HUDEP-2 (cell line): Measurements from ENCODE around the gene ZEB2.

ENCODE experiments used
- DNase-seq, 76 experiments: peaks; one replicate each; lab custom pipeline; 2025; ENCODE audit not compliant: unreplicated experiment in 76 of 76; lab: John Stamatoyannopoulos, UW

ZEB2 gene

DNA sequence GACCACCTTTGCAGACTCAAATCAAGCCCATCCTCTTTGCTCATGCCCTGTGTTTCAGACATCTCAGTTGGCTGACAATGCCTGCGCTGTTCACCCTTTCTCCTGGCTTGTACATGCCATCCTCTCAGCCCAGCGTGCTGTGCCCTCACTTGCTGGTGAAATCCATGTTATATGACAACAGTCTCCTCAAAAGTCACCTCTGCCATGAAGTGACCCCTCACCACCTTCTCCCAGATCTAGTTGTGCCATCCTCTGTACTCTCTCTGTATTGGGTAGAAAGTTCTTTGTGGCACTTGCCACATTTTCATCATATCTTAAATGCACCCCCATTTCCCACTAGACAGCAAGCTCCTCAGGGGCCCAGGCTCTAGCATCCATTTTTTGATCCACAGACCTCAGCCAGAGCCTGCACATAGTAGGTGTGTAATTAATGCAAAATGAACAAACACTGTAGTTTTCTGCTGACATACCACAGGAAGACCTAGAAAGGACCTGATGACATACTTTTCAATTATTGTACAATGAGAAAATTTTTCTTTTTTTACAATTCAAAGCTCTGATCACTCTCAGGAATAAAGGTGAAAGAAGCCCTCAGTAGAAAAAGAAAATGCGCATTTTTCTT lies 22.8 kb downstream of the ZEB2 start:
- no peak for DNase-seq

DNA sequence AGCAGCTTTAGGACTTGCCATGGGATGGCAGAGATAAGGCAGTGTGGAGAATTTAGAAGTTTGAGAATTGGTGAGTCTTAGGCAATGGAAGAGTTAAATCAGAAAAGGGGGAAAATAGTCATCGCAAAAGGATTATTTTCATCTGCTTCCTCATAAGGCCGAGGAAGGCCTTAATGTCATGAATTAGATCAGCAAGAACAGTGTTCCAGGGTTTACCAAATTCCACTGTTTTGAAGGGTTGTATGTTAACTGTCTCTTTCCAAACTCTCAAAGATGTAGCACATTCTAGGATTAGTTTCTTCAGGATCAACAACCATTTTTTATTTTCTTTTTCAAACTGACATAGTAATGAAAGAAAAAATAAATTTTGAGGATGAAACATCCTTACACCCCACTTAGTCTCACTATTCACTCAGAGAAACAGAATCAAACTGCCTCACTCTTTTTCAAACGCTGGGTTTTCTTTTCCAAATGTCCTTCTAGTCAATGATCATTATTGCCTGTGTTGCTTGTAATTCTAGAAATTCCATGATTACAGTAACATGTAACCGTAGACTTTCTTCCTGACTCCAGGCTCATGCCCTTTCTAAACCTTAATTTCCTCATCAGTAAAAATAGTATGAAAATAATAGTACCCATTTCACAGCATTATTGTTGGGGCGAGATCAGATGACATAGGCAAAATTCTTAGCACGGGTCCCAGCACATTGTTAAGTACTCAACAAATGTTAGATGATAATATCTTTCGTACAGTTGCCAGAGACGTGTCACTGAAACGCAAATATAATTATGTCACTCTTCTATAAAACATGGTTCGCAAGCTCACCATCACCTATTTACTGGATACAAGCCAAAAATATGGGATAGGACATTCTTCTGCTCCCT lies 23.6 kb downstream of the ZEB2 start:
- no peak for DNase-seq

DNA sequence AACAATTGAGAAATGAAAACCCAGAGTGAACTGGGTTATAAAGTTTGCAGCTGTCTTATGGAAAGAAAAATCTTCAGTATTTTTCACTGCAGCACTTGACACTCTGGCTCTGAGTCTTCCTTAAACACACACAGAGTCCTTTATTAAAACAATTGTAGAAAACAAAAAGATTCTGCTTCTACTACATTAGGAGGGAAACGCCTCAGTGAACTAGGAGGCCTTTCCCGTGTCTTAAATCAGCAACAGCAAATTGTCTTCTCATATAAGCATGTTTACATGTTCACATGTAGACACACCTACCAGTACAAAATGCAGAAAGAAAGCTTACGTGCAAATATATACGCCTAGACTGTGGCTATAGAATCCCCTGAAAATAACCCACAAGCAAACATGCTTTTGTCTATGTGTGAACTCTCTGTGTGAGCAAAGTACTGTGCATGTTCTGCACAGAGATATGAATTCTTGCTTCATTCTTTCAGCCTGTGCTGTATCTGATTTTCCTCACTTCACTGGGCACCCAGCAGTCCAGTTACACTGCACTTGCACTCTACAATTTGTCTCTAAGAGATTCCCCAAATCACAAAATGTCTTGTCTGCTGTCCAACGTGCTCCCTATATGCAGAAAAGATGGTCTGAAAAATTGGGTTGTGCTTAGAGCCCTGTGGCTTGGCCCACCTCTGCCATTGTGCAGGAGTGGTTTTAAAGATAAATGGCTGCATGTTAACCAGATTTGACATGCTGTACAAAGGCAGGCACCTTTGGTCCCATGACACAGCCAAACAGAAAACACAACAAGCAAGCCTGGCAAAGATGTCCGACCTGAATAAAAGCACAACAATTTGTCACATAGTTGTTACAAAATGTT lies 24.5 kb downstream of the ZEB2 start:
- peak in 2 of 76 experiments; percentile 22 to 53 for DNase-seq

- DNase-seq: no peak
These were observed 26.7 kb downstream of the ZEB2 start for GRCh38 chr2:144493027-144493809.

DNA sequence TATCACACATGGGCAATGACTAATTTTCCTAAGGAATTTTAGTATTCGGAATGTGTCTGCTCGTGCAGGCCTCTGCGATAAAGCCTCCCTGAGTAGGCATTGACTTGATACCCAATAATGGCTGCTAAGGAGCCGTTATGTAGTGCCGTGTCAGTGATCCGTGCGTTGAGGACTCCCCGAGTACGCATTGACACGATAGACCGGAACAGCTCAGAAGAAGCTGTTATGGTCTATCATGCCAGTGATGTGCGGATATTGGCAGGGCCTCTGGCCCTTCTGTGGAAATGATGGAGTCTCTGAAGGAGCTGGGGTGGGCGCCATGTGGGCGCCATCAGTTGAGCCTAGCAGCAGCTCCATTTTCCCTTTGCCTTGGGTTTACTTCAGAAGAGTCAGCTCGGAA lies 29.1 kb downstream of the ZEB2 start:
- DNase-seq: no peak

DNA sequence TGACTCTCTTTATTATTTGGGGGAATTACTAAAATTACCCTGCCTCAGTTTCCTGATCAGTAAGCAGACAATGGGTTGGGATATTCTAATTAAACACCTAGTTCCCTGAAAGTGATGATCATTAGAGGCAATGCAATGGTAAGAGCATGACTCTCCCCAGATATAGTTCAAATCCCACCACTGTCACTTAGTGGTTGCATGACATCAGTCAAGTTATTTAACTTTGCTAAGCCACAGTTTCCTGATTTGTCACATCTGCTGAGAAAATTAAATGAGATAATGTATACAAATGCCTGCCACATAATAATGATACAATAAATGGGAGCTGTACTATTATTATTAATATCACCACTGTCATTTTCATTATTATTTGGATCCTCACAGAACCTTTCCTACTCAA lies 29.9 kb downstream of the ZEB2 start:
- no peak for DNase-seq

DNA sequence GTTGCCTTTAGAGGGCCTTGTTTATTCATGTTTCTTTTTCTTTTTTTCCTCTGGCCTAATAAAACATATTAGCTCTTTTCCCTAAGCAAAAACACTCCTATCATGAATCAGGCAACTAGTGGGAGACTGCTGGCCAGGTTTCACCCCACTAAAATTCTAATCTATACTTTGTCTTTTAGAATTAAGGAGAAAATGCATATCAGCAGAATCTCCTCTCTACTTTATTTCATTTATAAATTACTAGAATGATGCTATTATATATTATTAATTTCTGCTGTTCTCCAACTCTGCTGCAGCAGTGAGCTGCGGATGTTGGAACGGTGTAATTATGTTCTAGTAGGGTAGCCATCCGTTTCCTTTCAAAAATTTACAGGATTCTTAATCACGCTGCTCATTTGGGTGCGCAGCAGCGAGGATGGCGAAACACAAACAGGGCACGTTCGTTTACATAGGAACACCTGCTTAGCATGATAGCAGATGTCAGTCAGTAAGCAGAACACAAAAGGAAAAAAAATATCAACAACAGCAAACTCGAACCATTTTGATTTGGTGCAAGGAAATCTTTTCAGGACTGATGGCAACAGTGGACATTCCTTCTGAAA lies 30.5 kb downstream of the ZEB2 start:
- no peak for DNase-seq

DNA sequence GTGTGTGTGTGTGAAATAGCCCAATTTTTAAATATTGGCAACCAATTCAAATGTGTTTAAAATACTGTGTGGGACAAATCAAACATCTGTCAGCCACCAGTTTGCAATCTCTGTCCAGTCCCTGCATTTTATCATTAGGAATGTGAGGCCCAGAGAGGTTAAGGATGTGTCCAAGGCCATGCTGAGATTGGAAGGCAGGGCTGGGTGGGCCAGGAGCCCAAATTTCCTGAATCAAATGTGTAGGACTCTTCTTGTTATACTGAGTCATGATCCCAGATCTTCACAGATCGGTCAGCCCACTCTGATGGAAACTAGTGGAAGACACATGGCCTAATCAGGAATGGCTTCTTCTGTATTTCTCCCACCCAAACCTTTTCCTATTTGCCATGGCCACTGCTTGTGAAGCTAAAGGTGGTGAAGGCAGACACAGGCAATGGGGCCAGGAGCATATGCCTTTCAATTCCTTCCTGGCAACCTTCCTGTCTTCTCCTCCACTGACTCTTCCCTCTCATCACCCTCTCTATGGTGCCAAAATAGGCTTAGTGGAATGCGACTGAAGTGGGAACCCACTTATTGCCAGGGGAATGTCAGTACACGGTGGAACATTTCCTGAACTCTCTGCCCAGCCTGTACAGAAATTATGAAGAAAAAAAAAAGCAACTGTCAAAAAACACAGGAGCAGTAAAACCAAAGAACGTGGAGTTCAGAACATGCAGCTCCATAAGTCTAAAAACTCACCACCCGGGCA lies 35.5 kb downstream of the ZEB2 start:
- DNase-seq: no peak

DNA sequence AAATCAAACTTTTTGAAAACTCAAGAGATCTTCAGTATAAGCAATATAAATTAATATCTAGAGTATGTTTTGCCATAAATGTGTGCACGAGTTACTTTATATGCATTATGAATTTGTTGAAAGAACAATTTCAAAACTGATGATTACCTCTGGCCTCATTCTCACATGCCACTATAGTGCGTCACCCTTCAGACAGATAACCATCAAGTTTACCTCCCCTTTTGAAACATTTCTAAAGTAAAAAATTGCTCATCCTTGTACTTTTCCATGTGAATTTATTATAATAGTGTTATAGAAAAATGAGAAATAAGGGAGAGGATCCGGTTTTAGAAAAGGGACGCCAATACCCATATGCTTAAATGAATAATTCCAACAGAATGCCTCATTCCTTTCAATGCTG lies 38.3 kb downstream of the ZEB2 start:
- DNase-seq: no peak

DNA sequence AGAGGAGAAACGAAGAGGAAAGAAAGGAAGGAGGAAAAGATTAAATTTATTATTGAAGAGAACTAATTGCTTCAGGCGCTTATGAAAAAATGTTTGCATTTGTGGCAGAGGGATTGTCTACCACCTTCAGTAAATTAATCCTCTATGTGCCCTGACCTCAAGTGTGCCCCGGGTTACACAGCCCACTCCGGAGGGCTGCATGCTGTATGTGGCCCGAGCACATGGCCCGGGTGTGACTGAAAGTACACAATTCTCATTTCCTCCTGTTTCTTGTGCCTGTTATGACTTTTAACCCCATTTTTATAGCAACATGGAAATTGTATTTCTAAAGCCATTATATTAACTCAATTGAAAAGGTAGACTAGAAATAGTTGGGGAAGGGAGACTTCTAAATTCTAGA lies 38.8 kb downstream of the ZEB2 start:
- DNase-seq: no peak

DNA sequence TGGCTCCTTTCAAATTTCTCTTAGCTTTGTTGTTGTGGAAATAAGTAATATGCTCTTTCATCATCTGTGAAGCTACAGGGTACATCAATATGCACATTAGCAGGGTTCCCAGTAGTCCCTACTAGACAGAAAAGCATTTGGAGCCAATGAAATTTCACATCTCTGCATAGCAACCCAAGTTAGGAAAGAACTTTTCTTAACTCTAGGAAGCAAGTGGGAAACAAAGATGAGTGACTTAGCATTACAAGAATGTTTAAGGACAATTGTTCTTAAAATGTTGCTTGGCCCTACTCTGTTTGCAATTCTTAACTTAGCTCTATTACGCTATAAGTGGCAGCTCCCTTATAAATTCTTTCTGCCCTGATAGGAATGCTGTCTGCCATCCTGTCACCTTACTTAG lies 39.6 kb downstream of the ZEB2 start:
- no peak for DNase-seq

GRCh38 chr2:144479659-144480058 lies 40.3 kb downstream of the ZEB2 start:
- DNase-seq: no peak

GRCh38 chr2:144479138-144479537 lies 40.8 kb downstream of the ZEB2 start:
- DNase-seq: no peak

- DNase-seq: no peak
These were observed 42.0 kb downstream of the ZEB2 start for GRCh38 chr2:144477957-144478311.

DNA sequence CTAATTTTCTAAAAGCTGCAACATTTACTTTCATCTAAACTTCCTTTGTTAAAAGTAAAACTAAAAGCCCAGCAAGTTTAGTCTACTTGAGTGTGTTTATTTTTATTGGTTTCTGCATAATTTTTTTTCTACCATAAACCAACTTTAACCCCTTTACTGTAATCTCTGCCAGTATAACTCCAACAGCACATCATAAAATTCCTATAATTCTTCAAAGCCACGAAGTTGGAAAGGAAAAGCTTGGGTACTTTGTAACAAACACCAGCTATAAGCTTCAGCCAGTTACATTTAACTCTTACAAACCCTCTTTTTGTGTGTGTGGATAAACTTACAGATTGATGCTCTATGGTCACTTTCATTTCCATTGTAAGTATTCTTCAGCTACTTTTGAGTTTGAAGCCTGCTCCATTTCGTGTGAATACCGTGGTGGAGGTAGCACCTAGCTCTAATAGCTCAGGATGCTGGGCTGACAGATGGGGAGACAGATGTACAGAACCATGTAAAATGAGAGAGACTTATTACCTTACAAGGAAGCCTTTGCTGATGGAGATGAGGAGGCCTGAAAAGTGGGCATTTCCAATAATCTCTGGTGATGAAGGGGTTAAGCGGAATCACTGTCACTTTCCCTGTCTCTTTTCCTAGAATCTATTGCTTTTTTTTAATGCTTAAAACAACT lies 42.5 kb downstream of the ZEB2 start:
- DNase-seq: no peak

DNA sequence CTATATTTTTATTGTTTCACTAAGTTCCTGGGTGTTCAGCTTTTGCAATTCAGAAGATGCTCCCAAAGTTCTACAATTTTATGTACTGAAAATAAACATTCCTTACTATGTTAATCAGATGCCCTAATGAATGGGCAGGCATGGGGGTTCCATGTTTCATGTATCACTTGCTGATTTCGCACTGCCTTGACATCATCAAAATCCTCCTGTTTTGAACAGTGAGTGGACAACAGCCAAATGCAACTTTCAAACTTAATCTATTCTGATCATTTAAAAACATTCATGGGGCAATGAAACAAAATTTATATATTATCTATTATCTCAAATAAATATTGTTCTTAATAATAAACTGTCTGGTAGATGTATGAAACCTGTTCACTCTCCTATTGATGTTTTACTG lies 43.2 kb downstream of the ZEB2 start:
- DNase-seq: no peak

- DNase-seq: no peak
These were observed 44.2 kb downstream of the ZEB2 start for GRCh38 chr2:144475569-144476275.

DNA sequence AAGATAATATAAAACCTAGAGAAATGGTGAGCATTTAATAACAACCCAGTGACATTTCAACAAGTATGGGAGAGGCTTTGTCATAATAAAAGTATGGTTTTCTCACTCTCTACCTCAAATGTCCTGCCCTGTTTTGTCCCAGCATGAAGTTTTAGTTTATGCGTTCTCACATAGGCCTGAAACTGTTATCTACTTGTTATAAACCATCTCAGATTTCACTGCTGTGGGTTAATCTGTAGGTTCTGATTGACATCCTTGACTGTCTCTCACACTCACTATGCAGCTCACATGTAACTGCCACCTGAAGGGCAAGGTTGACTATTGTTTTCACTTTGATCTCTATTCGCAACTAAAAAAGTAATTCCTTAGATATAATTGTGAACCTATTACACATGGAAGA lies 44.9 kb downstream of the ZEB2 start:
- no peak for DNase-seq
